ENCODE measurements around the gene KCNJ15. TPM values are rescaled to one million over a fixed set of nuclear protein-coding genes. Genes with fewer than 3 reads are reported as not detected.

Gene KCNJ15
- total and polyA plus RNA-seq, 9 donors = 0.20 to 1.1 (median 0.35) TPM; not detected in 1

DNA sequence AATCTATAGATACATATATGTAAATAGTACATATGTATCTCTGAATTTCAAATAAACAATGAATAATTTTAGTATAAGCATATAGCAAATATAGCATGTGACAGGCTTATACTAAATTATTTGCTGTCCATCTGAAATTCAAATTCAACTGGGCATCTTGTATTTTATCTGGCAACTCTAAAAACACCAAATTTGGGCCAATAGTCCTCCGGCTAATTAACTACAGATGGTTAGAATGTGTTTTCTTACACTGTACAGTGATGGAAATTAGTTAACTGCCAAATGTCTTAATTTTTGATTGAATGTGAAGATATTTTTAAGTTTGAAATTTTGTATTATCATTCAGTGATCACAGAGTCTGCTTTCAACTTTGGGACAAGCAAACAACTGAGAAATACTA, 30.7 kb downstream of the KCNJ15 start:
- 82 to 91% (median 88%) methylated on average over 1 of the region's 1 CpG for WGBS, 3 donors
- TF ChIP-seq POLR2A (IDR thresholded peaks at IDR 0.05) = no peak
- TF ChIP-seq, protein P1, sequence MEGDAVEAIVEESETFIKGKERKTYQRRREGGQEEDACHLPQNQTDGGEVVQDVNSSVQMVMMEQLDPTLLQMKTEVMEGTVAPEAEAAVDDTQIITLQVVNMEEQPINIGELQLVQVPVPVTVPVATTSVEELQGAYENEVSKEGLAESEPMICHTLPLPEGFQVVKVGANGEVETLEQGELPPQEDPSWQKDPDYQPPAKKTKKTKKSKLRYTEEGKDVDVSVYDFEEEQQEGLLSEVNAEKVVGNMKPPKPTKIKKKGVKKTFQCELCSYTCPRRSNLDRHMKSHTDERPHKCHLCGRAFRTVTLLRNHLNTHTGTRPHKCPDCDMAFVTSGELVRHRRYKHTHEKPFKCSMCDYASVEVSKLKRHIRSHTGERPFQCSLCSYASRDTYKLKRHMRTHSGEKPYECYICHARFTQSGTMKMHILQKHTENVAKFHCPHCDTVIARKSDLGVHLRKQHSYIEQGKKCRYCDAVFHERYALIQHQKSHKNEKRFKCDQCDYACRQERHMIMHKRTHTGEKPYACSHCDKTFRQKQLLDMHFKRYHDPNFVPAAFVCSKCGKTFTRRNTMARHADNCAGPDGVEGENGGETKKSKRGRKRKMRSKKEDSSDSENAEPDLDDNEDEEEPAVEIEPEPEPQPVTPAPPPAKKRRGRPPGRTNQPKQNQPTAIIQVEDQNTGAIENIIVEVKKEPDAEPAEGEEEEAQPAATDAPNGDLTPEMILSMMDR (IDR thresholded peaks at IDR 0.05) = no peak
- TF ChIP-seq EP300 (IDR thresholded peaks at IDR 0.05) = no peak
- no peaks in the 10 kb centered on the region for H3K9me3 ChIP-seq
- H3K27me3 ChIP-seq = no peaks in the 10 kb centered on the region
- intact Hi-C loops (cut with DNase I) = no loop called here
- no peak for DNase-seq
- H3K4me1 ChIP-seq (ENCODE audit: insufficient read depth) = no peaks in the 10 kb centered on the region
- no peak overlapping the region for H3K27ac ChIP-seq
- H3K36me3 ChIP-seq = no peaks in the 10 kb centered on the region
- H3K4me3 ChIP-seq = no peak overlapping the region

DNA sequence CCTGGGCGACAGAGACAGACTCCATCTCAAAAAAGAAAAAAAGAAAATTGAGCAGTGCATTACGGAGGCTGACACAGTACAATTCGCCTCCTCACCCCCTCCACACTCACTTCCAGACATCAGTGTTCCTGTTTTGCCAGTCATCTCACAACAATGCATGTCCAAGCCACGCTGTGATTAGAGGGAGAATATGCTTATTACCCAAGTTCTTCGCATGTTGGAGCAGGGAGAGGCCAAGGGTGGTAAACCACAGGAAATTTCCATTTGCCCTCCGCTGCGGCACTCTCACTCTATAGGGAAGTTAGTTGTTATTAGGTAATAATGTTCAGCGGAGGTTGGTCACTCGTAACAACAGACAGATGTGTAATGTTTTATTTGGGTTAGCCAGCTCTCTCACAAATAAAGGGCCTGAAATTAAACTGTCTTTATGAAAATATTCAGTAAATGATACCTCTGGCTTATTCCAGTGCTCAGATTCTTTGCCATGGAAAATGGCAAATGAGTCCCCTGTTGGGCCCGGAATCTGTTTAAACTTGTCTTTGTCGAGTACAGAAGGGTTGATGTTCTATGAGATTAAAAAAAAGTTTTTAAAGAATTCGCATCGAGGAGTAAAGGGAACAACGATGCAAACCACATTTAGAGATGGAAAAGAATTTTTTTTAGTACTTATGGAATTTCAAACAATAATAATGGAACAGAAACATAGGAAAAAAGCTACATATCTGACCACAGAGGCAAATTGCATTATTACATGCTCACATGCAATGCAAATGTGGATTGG, 33.1 kb downstream of the KCNJ15 start:
- intact Hi-C loops (cut with DNase I) = no loop called here
- Histone ChIP-seq H3K27me3 (no peaks in the 10 kb centered on the region), H3K9me3 (no peaks in the 10 kb centered on the region), H3K4me1 (ENCODE audit: insufficient read depth) (no peaks in the 10 kb centered on the region), H3K4me3 (no peak overlapping the region), H3K36me3 (no peaks in the 10 kb centered on the region), H3K27ac (no peak overlapping the region)
- 58 to 66% (median 59%) methylated on average over 14 of the region's 14 CpGs for WGBS, 3 donors
- no peak for DNase-seq
- TF ChIP-seq, protein P1 (IDR thresholded peaks at IDR 0.05) = no peak
- TF ChIP-seq POLR2A (IDR thresholded peaks at IDR 0.05) (no peak), EP300 (IDR thresholded peaks at IDR 0.05) (no peak)

DNA sequence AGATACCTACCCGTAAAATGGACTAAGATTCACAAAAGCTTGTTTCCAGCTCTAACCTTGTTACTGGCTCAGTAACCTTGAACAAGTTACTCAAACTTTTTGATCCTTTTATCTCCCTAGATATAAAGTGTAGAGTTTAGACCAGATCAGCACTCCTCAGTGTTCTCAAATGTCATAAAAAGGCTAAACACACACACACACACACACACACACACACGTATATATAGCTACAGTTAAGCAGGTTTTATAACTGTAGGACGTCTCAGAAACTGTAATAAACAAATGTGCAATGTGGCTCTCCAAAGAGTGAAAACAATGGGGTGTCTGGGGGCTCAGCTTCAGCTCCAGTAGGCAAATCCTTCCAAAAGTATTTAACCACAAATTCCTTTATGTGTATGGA, 34.0 kb downstream of the KCNJ15 start:
- H3K27me3 ChIP-seq = no peaks in the 10 kb centered on the region
- intact Hi-C loops (cut with DNase I) = no loop called here
- TF ChIP-seq POLR2A (IDR thresholded peaks at IDR 0.05) (no peak), EP300 (IDR thresholded peaks at IDR 0.05) (no peak)
- TF ChIP-seq, protein P1 (IDR thresholded peaks at IDR 0.05) = no peak
- no peaks in the 10 kb centered on the region for H3K36me3 ChIP-seq
- no peaks in the 10 kb centered on the region for H3K9me3 ChIP-seq
- DNase-seq = no peak
- no peaks in the 10 kb centered on the region for H3K4me1 ChIP-seq (ENCODE audit: insufficient read depth)
- WGBS, 3 donors = 37 to 61% (median 51%) methylated on average over 3 of the region's 3 CpGs
- no peak overlapping the region for H3K27ac ChIP-seq
- no peak overlapping the region for H3K4me3 ChIP-seq

DNA sequence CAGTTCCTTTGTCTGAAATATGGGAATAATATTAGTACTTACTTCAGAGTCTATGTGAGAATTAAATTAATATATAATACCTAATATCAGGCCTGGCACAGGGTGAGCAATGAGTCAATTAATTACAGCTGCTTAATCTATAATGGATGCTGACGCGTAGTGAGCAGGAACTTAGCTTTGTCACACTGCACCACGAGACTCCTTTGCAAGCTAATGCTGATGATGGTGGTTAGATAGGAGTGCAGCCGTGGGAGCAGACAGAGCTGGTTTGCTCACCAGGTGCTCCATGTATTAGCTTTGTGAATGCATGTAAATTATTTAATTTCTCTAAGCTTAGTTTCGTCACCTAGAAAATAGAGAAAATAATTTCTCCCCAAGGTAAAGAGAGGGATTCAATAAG, 35.1 kb downstream of the KCNJ15 start:
- Histone ChIP-seq H3K27ac (no peak overlapping the region), H3K9me3 (no peaks in the 10 kb centered on the region), H3K4me1 (ENCODE audit: insufficient read depth) (no peaks in the 10 kb centered on the region), H3K36me3 (no peaks in the 10 kb centered on the region), H3K27me3 (no peaks in the 10 kb centered on the region), H3K4me3 (no peak overlapping the region)
- TF ChIP-seq POLR2A (IDR thresholded peaks at IDR 0.05) = no peak
- TF ChIP-seq, protein P1 (IDR thresholded peaks at IDR 0.05) = no peak
- no peak for TF ChIP-seq EP300 (IDR thresholded peaks at IDR 0.05)
- no peak for DNase-seq
- WGBS, 3 donors = 91 to 96% (median 92%) methylated on average over 5 of the region's 5 CpGs
- intact Hi-C loops (cut with DNase I) = no loop called here

Measured in ovary (tissue), 9 donors.